ENCODE data around the gene TPRG1. TPM values are rescaled to one million over a fixed set of nuclear protein-coding genes. Genes with fewer than 3 reads are reported as not detected.

TPRG1 gene
- total RNA-seq, 1 donor from 2014 or later: 0.18 TPM

DNA sequence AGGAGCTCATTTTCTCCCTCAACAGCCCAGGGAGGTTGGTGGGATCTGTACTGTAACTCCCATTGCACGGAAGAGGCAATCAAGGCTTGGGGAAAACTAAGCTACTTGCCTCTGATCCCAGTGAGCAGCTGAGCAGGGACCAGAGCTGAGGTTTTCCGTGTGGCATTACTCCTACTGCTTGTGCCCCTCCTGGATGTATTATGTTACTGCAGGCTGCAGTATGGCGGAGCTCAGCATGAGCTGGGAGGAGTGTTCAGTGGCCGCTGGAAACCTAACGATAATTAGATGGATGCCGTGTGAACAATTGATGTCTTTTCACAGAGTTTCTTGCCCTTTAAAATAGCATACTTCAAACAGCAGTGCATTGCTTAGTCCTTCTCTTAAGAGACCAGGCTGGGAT is 2.0 kb upstream of the TPRG1 start:
- TF ChIP-seq, protein P1, sequence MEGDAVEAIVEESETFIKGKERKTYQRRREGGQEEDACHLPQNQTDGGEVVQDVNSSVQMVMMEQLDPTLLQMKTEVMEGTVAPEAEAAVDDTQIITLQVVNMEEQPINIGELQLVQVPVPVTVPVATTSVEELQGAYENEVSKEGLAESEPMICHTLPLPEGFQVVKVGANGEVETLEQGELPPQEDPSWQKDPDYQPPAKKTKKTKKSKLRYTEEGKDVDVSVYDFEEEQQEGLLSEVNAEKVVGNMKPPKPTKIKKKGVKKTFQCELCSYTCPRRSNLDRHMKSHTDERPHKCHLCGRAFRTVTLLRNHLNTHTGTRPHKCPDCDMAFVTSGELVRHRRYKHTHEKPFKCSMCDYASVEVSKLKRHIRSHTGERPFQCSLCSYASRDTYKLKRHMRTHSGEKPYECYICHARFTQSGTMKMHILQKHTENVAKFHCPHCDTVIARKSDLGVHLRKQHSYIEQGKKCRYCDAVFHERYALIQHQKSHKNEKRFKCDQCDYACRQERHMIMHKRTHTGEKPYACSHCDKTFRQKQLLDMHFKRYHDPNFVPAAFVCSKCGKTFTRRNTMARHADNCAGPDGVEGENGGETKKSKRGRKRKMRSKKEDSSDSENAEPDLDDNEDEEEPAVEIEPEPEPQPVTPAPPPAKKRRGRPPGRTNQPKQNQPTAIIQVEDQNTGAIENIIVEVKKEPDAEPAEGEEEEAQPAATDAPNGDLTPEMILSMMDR (IDR thresholded peaks at IDR 0.05): no peak
- Mint-ChIP-seq H3K36me3 (ENCODE audit: low read depth) (no peaks in the 10 kb centered on the region), H3K4me3 (no peak overlapping the region), H3K4me1 (no peaks in the 10 kb centered on the region), H3K9me3 (no peaks in the 10 kb centered on the region), H3K27ac (no peak overlapping the region), H3K27me3 (peaks cover 3% of the 10 kb centered on the region)
- no peak for DNase-seq
- CTCF ChIA-PET: no interaction called here
- POLR2A ChIA-PET: no interaction called here
- no peak for ATAC-seq (ENCODE audit: low read depth)
- intact Hi-C loops (cut with micrococcal nuclease): no loop called here

DNA sequence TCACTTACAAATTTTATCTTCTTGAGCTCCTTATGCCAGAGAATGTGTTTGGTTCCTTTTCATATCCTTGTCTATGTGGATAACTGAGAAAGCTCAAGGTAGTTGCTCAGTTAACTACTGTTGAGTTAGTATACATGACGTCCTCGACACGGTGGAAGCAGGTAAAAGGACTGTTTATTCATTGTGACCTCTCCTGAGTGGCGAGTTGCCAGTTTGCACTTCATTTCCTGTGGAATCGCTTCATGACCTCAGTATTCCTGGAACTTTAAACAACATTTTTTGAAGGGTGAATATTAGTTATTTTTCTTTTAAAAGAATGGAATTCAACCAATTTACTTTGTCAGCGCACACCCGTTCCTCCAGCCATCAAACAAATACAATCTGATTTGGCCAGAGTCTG is 1.2 kb upstream of the TPRG1 start:
- intact Hi-C loops (cut with micrococcal nuclease): no loop called here
- no peaks in the 10 kb centered on the region for H3K4me1 Mint-ChIP-seq
- TF ChIP-seq, protein P1 (IDR thresholded peaks at IDR 0.05): no peak
- no peak overlapping the region for H3K4me3 Mint-ChIP-seq
- ChIA-PET CTCF (no interaction called here), POLR2A (no interaction called here)
- DNase-seq (no peak), ATAC-seq (ENCODE audit: low read depth) (no peak)
- H3K9me3 Mint-ChIP-seq: no peaks in the 10 kb centered on the region
- no peak overlapping the region for H3K27ac Mint-ChIP-seq
- H3K36me3 Mint-ChIP-seq (ENCODE audit: low read depth): no peaks in the 10 kb centered on the region
- peaks cover 3% of the 10 kb centered on the region for H3K27me3 Mint-ChIP-seq

DNA sequence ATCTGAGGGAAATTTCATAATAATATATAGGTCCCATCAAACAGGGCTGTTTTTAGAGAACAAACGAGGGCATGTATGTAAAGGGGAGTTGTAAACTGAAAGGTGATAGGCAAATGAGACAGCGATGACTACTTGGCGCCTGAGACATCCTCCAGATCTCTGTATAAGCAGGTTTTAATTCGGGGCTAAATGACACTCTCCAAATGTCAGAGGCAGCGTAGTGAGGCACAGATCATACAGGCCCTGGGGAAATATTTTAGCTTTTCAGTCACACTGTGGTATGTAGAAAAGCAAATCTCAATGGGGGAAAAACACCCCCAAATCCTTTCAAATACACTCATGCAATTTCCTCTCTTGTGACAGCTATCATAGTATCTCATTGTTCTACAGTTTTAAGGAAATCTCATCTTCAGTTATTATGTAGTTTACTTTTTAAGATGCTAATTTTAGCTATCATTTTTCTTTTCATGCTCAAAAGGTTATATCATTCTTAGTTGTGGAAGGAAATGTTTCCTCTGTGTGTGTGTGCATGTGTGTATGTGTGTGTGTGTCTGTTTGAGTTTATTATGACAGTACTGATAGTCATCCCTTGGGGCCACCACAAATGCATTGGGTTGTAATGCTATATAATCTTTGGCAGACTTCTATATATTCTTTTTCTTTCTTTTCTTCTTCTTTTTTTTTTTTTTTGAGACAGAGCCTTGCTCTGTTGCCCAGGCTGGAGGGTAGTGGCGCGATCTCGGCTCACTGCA is 1.1 kb downstream of the TPRG1 start:
- H3K4me3 Mint-ChIP-seq: no peak overlapping the region
- no peak for ATAC-seq (ENCODE audit: low read depth)
- H3K27ac Mint-ChIP-seq: no peak overlapping the region
- H3K9me3 Mint-ChIP-seq: no peaks in the 10 kb centered on the region
- CTCF ChIA-PET: no interaction called here
- peaks cover 5% of the 10 kb centered on the region for H3K27me3 Mint-ChIP-seq
- intact Hi-C loops (cut with micrococcal nuclease): no loop called here
- POLR2A ChIA-PET: no interaction called here
- DNase-seq: no peak
- no peaks in the 10 kb centered on the region for H3K36me3 Mint-ChIP-seq (ENCODE audit: low read depth)
- TF ChIP-seq, protein P1 (IDR thresholded peaks at IDR 0.05): no peak
- no peaks in the 10 kb centered on the region for H3K4me1 Mint-ChIP-seq

DNA sequence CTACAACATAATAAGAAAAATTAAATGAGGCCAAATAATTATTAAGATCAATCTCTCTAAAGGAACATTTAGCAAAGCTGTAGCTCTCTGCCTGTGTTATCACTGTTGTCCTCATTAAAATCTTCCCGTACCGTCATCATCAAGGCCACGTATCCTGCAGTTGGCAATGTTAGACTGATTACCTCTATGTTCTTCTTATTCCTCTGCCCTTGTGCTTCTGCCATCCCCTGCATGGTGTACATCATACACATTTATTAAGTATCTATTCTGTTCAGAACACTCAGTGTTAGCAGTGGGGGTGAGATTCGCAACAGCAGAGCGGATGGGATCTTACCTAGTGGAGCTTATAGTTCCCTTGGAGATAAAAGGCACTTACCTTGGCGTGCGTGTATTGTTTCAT is 12.8 kb downstream of the TPRG1 start:
- DNase-seq (no peak), ATAC-seq (ENCODE audit: low read depth) (no peak)
- ChIA-PET CTCF (no interaction called here), POLR2A (no interaction called here)
- H3K4me3 Mint-ChIP-seq: no peak overlapping the region
- intact Hi-C loops (cut with micrococcal nuclease): no loop called here
- H3K36me3 Mint-ChIP-seq (ENCODE audit: low read depth): no peaks in the 10 kb centered on the region
- H3K27ac Mint-ChIP-seq: no peak overlapping the region
- peaks cover 18% of the 10 kb centered on the region for H3K9me3 Mint-ChIP-seq
- TF ChIP-seq, protein P1 (IDR thresholded peaks at IDR 0.05): no peak
- no peaks in the 10 kb centered on the region for H3K4me1 Mint-ChIP-seq
- H3K27me3 Mint-ChIP-seq: peaks cover 2% of the 10 kb centered on the region

DNA sequence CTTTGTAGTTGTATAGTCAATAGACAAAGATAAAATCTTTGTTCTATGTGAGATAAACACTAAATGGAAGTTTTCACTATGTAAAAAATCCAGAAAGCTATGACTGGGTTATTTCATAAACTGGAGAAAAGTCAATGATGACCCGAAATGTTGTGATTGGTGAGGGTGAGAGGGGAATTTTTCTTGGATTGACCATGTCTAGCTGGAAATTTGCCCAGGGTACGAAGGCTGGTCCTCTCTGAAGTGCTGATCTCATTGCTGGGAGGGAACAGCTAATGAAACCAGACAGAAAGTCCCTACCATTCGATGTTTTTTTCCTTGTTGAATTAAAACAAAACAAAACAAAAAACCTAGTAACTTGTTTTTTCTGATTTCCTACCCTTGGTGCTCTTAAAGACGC is 14.3 kb downstream of the TPRG1 start:
- ATAC-seq (ENCODE audit: low read depth): no peak
- intact Hi-C loops (cut with micrococcal nuclease): no loop called here
- Mint-ChIP-seq H3K27me3 (peaks cover 2% of the 10 kb centered on the region), H3K4me3 (no peak overlapping the region), H3K4me1 (no peaks in the 10 kb centered on the region), H3K27ac (no peak overlapping the region), H3K36me3 (ENCODE audit: low read depth) (no peaks in the 10 kb centered on the region), H3K9me3 (peaks cover 17% of the 10 kb centered on the region)
- POLR2A ChIA-PET: no interaction called here
- no peak for DNase-seq
- CTCF ChIA-PET: no interaction called here
- TF ChIP-seq, protein P1 (IDR thresholded peaks at IDR 0.05): no peak

Measured in activated B cell treated with CpG ODN at 0.5 μM for 24 hours (primary cell).